H1 (cell line): ENCODE results near the gene ARID2. TPM values are rescaled to one million over a fixed set of nuclear protein-coding genes. Genes with fewer than 3 reads are reported as not detected.

Experiments used
- EP300 ChIP-seq, 2 experiments: IDR thresholded peaks; 1 replicate in 1 of 2; 2 replicates in 1 of 2; pipeline ENCODE4 v1.6.1; 2011 to 2012; ENCODE audit warnings: low read depth in 2 of 2, low read length in 2 of 2, mild to moderate bottlenecking in 2 of 2, borderline replicate concordance in 1 of 2, inconsistent platforms in 1 of 2, moderate library complexity in 1 of 2
- RBBP5 ChIP-seq: IDR thresholded peaks from 2 replicates; pipeline ENCODE4 v1.7.1; 2012; ENCODE audit warnings: low read depth, mild to moderate bottlenecking, inconsistent platforms, low read length, moderate library complexity, borderline replicate concordance
- polyA plus RNA-seq, 7 experiments: library from polyadenylated mRNA; depleted of rRNA in 3 of 7; stranded (reverse) in 5 of 7; unstranded in 2 of 7; fragments of >200 nt in 5 of 7; fragments of 200-250 nt in 2 of 7; gene quantifications; 1 replicate in 5 of 7; 2 replicates in 1 of 7; 4 replicates in 1 of 7; pipeline versions ENCODE4 v1.2.1 to v1.2.3, GENCODE V29; 2011 to 2013; ENCODE audit warnings: missing spikeins in 2 of 7, mixed read lengths in 2 of 7
- total RNA-seq: library from RNA; stranded (reverse); fragmentation: NEBNext Ultra II Directional; extraction: Animal tissue kit (Norgen Biotek cat#: 25700); gene quantifications from 2 replicates; pipeline ENCODE4 v1.2.1, GENCODE V29; 2021
- TF ChIP-seq, protein P1 (sequence below): IDR thresholded peaks from 2 replicates; pipeline ENCODE4 v1.6.1; 2012; ENCODE audit warnings: inconsistent platforms

Gene ARID2
- total and polyA plus RNA-seq, 2 of the 8 experiments (the other 6 are each of a cell fraction or from before 2014, with no cell fraction given) = 32.0 to 45.2 TPM

DNA sequence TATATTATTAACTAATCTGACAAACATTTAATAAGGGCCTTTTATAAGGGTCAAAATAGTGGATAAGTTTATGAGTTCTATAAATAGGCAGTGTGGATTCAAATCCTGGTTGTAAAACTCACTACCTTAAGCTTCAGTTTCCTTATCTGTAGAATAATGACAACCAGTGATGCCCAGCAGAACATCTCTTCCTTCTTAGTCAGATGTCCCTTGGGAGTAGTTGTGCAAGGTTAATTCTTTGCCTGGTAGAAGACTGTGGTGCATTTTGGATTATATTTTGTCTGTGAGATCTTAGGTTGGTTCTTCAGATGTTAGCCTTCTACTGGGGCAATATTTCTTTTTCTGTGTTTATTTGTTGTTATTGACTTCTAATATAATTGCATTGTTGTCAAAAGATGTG lies 59.5 kb downstream of the ARID2 start (continued):
- TF ChIP-seq, protein P1, sequence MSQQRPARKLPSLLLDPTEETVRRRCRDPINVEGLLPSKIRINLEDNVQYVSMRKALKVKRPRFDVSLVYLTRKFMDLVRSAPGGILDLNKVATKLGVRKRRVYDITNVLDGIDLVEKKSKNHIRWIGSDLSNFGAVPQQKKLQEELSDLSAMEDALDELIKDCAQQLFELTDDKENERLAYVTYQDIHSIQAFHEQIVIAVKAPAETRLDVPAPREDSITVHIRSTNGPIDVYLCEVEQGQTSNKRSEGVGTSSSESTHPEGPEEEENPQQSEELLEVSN = no peak
- TF ChIP-seq EP300 (IDR thresholded peaks at IDR 0.05; ENCODE audit: borderline replicate concordance in 1 of 2, low read depth in 2 of 2, low read length in 2 of 2) (no peak), RBBP5 (no peak)
